ENCODE data around the gene RBP3.

- TF ChIP-seq, protein P1, sequence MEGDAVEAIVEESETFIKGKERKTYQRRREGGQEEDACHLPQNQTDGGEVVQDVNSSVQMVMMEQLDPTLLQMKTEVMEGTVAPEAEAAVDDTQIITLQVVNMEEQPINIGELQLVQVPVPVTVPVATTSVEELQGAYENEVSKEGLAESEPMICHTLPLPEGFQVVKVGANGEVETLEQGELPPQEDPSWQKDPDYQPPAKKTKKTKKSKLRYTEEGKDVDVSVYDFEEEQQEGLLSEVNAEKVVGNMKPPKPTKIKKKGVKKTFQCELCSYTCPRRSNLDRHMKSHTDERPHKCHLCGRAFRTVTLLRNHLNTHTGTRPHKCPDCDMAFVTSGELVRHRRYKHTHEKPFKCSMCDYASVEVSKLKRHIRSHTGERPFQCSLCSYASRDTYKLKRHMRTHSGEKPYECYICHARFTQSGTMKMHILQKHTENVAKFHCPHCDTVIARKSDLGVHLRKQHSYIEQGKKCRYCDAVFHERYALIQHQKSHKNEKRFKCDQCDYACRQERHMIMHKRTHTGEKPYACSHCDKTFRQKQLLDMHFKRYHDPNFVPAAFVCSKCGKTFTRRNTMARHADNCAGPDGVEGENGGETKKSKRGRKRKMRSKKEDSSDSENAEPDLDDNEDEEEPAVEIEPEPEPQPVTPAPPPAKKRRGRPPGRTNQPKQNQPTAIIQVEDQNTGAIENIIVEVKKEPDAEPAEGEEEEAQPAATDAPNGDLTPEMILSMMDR (IDR thresholded peaks at IDR 0.05; ENCODE audit: low read depth, low read length), result no peak
- no peak for TF ChIP-seq POLR2A (IDR thresholded peaks at IDR 0.05; ENCODE audit: extremely low read depth, insufficient read length)
Measured at GRCh38 chr10:47397256-47397655, 49.1 kb downstream of the RBP3 start.
